SH-SY5Y (cell line): ENCODE results near the gene PFKFB2.

Experiments
- GATA2 ChIP-seq: IDR thresholded peaks from 2 replicates; pipeline ENCODE4 v1.6.1; 2011; ENCODE audit warnings: mild to moderate bottlenecking, low read depth, low read length
- GATA3 ChIP-seq: IDR thresholded peaks from 2 replicates; pipeline ENCODE4 v1.6.1; 2011; ENCODE audit warnings: low read depth, mild to moderate bottlenecking, low read length, moderate library complexity

DNA sequence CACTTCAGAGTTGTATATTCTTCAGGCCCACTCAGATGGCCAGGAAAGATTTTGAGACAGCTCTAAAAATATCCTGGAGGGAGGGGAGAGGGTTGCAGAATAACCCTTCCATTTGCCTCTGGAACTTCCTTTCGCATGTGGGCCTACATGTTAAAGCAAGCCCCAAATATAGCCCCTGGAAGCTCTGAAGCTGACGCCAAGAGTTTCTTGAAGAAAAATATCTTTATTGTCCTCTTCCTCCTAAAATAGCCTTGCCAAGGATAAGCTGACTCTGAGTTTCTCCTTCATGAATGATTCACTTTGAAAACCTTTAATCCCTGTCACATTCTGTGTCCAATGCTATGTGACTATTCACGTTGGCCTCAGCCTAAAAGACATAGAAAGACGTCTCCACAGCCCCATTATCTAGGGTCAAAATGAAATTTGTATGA, 27.0 kb upstream of the PFKFB2 start:
- TF ChIP-seq GATA2 (no peak), GATA3 (no peak)
